ENCODE results near the gene GPC6. TPM values are rescaled to one million over a fixed set of nuclear protein-coding genes. Genes with fewer than 3 reads are reported as not detected.
"Not testable (repeated sequence)": the region's sequence is repeated elsewhere in the genome, so short reads cannot be mapped to it uniquely, and the experiment has no call there.

Gene GPC6
- polyA plus RNA-seq, 4 donors = 47.9 to 66.1 (median 61.3) TPM

GRCh38 chr13:93316841-93317240 lies 90.2 kb downstream of the GPC6 start:
- DNase-seq (ENCODE audit: low read depth in 4 of 4, low spot score in 2 of 4) = no peak

GRCh38 chr13:93318534-93319254 lies 92.1 kb downstream of the GPC6 start:
- DNase-seq (ENCODE audit: low read depth in 4 of 4, low spot score in 2 of 4) = no peak

- no peak for DNase-seq (ENCODE audit: low read depth in 4 of 4, low spot score in 2 of 4)
These were observed 94.3 kb downstream of the GPC6 start for GRCh38 chr13:93320942-93321341.

DNA sequence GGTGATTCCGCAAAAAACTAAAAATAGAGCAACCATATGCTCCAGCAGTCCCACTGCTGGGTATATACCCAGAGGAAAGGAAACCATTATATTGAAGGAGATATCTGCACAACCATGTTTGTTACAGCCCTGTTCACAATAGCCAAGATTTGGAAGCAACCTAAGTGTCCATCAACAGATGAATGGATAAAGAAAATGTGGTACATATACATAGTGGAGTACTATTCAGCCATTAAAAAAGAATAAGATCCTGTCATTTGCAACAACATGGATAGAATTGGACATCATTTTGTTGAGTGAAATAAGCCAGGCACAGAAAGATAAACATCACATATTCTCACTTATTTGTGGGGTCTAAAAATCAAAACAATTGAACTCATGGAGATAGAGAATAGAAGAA lies 97.3 kb downstream of the GPC6 start:
- DNase-seq (ENCODE audit: low read depth in 4 of 4, low spot score in 2 of 4) = not testable (repeated sequence)

DNA sequence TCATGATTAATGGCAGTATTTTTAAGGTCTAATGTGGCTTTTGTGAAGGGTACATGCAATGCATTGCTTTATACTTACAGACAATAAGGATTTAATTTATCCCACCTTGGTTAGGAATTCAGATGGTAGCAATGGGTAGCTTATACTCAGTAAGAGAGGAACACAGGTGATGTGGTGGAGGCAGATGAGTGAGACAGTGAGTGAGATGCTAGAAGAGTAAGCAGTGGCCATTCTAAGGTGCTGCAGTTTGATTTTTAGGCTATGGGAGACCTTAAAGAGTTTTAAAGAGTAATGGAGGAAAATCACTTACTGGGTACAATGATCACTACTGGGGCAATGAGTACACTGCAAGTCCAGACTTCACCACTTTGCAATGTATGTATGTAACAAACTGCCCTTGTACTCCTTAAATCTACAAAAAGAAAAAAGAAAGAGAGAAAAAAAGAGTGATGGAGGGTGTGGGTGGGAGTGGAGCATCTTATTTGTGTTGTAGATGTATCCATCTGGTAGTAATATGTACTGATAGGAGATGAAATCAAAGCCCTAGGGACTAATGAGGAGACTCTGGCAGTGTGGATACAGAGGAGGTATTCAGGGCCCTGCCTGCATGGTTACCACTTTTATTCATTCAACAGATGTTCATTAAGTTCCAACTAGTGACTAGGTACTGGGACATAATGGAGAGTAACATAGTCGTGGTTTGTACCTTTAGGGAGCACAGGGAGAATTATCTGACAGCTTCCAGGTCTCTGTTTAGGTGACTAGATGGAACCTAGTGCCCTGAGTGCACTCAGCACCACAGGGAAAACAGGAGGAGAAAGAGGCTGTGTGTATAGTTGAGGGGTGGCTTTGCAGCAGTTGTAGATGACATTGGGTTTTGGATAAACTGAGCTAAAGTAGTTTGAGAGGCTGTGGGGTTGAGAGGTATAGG lies 99.0 kb downstream of the GPC6 start:
- DNase-seq (ENCODE audit: low read depth in 4 of 4, low spot score in 2 of 4) = no peak

DNA sequence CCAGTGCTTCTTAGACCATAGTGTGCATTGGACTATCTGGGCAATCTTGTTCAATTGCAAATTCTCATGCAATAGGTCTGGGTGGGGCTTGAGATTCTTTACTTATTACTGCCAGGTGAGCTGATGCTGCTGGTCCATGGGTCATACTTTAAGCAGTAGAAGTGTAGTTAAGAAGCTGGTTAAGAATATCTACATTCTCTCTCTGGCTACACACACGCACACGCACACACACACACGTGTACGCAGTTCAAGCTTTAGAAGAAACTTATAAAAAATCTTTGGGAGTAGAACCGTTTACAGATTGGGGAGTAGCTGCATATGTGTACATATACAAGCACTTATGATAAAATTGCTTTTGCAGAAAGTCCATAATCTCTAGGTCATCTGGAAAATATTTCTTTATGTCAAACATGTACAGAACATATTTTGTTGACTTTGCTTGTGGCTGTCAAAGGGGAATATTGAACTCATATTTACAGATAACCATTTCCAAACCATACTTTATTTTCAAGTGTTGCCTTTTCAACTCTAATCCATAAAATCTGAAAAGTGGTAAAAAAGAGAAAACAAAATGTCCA lies 99.7 kb downstream of the GPC6 start:
- no peak for DNase-seq (ENCODE audit: low read depth in 4 of 4, low spot score in 2 of 4)

DNA sequence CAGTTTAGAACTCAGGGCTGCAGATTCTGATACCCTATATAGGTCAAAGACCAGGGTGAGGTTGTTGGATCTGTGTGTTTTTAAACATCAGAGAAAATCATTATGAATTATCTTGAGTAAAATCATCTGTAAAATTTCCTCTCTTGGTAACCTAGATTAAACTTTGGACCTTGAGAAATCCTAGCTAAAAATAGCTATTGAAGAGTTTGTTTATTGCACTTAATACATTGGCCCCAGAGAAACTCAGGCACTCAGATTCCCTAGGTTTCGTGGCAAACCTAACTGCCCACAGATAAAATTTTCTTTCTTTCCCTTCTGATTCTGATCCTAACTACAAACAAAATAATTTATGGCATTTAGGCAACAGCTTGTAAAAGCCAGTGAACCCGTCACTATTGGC lies 102.3 kb downstream of the GPC6 start:
- DNase-seq (ENCODE audit: low read depth in 4 of 4, low spot score in 2 of 4) = no peak

DNA sequence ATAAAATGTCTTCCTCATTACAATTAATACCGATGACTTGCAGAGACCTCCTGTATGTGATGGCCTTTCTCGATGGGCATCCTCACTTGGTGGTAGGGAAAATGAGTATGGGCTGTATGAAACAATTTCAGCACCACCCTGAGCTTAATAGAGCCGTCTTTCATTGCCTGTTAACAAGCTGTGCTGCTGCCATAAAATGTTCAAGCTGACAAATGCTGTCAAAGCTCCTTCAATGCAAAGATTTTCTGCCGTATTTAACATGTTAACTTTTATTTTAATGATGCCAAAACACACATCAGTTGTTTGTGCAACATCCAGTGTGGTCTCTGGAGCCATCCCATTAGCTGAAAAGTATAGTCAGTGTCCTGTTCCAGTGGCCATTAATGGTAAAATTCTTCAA lies 110.1 kb downstream of the GPC6 start:
- DNase-seq (ENCODE audit: low read depth in 4 of 4, low spot score in 2 of 4) = no peak

GRCh38 chr13:93338030-93338429 lies 111.4 kb downstream of the GPC6 start:
- no peak for DNase-seq (ENCODE audit: low read depth in 4 of 4, low spot score in 2 of 4)

DNA sequence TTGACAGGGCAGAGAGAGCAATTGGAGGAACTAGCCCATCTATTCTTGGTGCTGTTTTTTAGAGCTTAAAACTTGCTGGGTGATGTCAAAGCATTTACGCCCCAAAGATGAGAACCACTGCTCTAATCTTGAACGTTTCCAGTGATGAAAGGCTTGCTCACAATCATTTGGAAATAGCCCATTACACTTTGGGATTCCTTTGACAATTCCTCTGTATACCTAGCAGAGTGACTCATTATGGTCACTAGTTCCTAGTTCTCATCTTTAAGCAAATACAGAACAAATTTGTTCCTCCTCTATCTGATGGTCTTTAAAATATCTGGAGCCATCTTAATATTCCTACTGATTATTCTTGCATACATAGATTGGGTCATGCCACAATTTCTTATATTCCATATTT lies 112.3 kb downstream of the GPC6 start:
- DNase-seq (ENCODE audit: low read depth in 4 of 4, low spot score in 2 of 4) = no peak

GRCh38 chr13:93339550-93339949 lies 112.9 kb downstream of the GPC6 start:
- DNase-seq (ENCODE audit: low read depth in 4 of 4, low spot score in 2 of 4) = no peak

GRCh38 chr13:93341517-93341916 lies 114.9 kb downstream of the GPC6 start:
- DNase-seq (ENCODE audit: low read depth in 4 of 4, low spot score in 2 of 4) = no peak

GRCh38 chr13:93343097-93343496 lies 116.5 kb downstream of the GPC6 start:
- DNase-seq (ENCODE audit: low read depth in 4 of 4, low spot score in 2 of 4) = no peak

DNA sequence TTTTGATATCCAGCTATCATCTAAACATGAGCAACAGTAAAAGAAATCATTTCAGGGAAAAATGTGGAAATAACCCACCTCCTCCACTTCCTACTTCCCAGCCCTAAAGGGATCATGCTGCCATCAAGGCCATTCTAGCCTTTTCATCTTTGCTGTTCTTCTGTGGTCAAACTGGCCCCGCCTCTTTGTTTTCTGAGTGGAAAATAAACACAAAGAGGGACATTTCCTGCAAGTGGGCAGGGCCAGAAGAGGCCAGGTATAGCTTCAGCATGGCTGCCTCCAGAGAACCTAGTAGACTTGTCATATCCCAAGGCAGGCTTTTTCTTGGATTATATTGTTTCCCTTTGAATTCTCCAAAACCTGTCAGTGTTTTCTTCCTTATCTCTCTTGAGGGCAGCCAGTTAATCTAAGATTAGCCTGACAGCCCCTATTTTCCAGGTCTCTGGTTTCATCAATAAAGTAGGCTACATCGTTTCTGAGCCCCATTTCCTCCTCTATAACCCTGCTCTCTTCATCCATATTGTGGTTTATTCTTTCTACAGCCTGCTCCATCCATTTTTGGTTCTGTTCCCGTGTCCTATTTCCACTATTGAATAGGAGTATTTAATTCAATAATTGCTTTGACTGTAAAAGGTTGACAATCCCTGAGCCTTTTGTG lies 117.6 kb downstream of the GPC6 start:
- no peak for DNase-seq (ENCODE audit: low read depth in 4 of 4, low spot score in 2 of 4)

DNA sequence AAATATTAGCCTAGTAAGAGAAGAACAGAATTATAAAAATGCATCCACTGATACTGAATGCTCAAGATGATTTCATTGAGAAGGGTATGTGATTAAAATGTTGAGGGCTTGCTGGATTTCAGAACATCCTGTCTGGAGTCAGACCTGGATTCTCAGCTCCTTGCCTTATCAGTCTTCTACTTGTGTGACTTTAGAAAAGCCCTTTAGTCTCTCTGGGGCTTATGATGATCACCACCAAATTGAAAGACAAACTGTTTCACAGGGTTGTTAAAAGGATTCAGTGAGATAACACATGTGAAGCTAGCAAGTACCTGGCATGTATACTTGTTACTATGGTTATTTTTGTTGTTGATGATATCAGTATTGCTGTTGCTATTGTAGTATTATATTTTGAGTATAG lies 118.4 kb downstream of the GPC6 start:
- no peak for DNase-seq (ENCODE audit: low read depth in 4 of 4, low spot score in 2 of 4)

DNA sequence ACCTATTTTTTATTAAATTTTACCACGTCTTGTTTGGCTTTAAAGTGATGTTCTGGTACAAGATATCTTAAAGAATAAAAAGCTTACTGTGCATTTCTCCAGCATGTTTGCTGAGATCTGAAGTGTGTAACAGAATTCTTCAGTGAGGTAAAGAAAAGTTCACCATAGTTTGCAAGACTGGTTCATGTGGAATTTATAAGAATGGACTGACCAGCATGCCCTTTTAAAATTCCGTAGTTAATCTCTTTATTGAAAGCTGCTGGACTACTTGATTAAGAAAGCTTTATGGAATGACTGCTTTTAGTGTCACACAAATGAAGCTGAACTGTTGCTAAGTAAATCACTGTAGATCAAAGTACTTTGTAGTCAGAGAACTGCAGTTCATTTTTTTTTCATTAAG lies 119.2 kb downstream of the GPC6 start:
- peak in 1 of 4 donors; percentile 40 for DNase-seq (ENCODE audit: low read depth in 4 of 4, low spot score in 2 of 4)

DNA sequence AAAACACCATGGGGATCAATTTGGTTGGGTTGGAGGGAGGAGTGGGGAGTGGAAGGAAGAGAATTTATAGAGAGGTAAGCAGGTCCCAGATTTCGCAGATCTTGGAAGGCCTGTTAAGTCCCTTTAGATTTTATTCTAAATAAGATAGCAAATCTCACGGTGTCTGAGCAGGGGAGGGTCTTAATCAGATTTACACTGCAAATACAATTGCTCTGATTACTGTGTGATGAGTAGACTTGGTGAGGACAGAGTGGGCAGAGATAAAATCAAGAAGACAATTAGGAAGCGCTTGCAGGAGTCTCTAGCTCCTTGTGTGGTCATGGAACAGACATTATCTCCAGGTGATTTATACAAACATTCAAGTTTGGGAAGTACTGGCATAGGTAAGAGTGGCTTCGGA lies 126.0 kb downstream of the GPC6 start:
- no peak for DNase-seq (ENCODE audit: low read depth in 4 of 4, low spot score in 2 of 4)

DNA sequence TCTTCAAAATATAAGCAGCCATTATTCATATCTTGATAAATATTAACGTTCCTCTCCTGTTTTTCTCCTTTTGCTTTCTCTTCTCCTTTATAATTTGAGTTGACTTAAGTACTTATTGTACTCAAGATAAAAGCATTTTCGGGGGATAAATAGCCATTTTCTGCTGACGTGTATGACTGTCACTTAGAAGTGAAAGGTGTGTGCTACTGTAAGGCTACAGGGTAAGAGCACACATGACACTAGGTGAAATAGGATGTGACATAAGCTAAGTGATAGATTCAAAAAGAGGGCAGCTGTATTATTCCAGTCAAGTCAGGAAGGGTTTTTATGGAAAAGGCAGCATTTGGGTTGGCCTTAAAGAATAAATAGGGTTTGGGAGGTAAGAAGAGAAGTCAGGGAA lies 128.5 kb downstream of the GPC6 start:
- DNase-seq (ENCODE audit: low read depth in 4 of 4, low spot score in 2 of 4) = no peak

GRCh38 chr13:93356469-93356868 lies 129.9 kb downstream of the GPC6 start:
- DNase-seq (ENCODE audit: low read depth in 4 of 4, low spot score in 2 of 4) = no peak

DNA sequence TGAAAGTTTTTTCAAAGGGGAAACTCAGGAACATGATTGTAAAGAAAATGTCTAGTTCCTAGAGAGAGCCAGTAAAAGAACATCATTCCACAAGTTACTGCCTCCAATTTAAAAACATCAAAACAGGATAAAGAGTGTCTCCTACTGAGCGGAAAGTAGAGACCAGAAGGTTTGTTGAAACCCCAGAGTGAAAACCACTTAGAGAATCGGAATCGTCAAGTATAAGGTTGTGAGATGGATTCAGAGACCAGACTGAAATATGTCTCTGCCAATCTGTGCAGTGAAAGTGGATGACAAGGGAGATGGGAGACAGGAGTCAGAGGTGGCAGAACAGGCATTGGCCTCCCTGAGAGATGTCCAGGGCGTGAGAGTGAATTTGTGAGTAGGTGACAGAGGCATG lies 133.4 kb downstream of the GPC6 start:
- DNase-seq (ENCODE audit: low read depth in 4 of 4, low spot score in 2 of 4) = no peak

- DNase-seq (ENCODE audit: low read depth in 4 of 4, low spot score in 2 of 4) = no peak
These were observed 135.1 kb downstream of the GPC6 start for GRCh38 chr13:93361703-93362102.
